ENCODE measurements around the gene KLF12. TPM values are rescaled to one million over a fixed set of nuclear protein-coding genes. Genes with fewer than 3 reads are reported as not detected.

Gene KLF12
- total RNA-seq, 1 donor from 2014 or later: 4.3 TPM

DNA sequence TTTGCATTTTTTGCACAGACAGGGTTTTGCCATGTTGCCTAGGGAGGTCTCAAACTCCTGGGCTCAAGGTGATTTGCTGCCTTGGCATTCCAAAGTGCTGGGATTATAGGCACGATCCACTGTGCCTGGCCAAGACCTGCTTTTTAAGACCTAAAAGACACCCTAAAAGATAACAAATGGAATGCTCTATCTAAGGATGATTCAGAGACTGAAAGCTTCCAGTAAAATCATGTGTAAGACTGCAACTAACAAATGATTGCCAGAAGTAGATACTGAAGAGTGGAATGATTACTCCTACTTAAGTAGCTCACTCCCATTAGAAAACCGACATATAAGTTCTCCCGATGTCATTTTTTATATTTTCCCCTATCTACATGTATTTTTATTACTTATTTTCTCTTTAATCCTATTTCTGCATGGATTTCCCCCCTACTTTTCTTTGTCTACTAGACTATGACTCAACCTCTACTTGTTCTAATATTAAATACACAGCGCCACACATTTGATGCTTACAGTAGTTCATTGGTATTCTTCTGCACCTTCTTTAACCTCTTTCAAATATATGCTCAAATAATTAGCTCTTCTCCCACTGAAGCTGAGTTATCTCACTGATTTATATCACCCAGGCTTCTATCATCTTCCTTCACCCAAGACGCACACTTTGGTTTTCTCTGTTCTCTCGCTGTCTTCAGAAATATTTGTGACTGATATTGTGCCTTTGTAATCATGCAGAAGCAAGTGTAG lies 32.2 kb upstream of the KLF12 start:
- TF ChIP-seq, protein P1, sequence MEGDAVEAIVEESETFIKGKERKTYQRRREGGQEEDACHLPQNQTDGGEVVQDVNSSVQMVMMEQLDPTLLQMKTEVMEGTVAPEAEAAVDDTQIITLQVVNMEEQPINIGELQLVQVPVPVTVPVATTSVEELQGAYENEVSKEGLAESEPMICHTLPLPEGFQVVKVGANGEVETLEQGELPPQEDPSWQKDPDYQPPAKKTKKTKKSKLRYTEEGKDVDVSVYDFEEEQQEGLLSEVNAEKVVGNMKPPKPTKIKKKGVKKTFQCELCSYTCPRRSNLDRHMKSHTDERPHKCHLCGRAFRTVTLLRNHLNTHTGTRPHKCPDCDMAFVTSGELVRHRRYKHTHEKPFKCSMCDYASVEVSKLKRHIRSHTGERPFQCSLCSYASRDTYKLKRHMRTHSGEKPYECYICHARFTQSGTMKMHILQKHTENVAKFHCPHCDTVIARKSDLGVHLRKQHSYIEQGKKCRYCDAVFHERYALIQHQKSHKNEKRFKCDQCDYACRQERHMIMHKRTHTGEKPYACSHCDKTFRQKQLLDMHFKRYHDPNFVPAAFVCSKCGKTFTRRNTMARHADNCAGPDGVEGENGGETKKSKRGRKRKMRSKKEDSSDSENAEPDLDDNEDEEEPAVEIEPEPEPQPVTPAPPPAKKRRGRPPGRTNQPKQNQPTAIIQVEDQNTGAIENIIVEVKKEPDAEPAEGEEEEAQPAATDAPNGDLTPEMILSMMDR (conservative IDR thresholded peaks at IDR 0.05; ENCODE audit: low read depth, low read length): no peak
- DNase-seq (ENCODE audit: low read depth): no peak
- no peak overlapping the region for H3K4me3 ChIP-seq (ENCODE audit: low read depth, low read length)

DNA sequence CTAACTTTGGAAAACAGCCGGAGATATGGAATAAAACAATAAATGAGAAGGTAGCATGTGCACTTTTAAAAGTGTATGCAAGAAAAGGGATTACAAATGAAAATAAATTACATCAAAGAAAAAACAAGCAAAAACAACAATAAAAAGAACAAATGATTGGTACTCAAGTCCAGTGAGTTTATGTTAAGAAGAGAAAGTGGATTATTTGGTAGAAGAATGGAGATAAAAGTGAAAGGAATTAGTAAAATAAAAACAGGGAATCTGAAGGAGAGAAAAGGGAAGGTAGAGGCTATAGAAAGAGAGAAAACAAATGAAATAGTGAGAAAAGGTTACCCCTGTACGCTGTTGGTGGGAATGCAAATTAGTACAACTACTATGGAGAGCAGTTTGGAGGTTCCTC lies 28.6 kb upstream of the KLF12 start:
- H3K4me3 ChIP-seq (ENCODE audit: low read depth, low read length): no peak overlapping the region
- TF ChIP-seq, protein P1 (conservative IDR thresholded peaks at IDR 0.05; ENCODE audit: low read depth, low read length): no peak
- no peak for DNase-seq (ENCODE audit: low read depth)

DNA sequence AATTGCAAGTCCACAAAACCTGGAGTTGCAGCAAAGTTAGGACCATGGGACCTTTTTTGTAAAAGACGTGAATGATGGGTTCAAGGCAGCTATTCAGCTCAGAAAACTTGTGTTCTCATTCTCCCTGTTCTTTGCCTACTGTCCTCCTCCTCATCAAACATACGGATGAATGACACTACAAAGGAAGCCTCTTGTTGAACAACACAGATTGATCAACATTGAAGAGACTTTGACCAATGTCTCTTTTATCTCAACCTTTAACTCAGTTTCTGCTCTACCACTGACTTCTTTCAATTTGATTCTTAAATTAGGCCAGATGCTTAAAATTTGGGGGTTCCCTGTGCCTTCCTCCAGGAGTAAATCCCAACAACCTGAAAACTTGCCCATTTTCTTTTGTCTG lies 27.9 kb upstream of the KLF12 start:
- TF ChIP-seq, protein P1 (conservative IDR thresholded peaks at IDR 0.05; ENCODE audit: low read depth, low read length): no peak
- no peak for DNase-seq (ENCODE audit: low read depth)

DNA sequence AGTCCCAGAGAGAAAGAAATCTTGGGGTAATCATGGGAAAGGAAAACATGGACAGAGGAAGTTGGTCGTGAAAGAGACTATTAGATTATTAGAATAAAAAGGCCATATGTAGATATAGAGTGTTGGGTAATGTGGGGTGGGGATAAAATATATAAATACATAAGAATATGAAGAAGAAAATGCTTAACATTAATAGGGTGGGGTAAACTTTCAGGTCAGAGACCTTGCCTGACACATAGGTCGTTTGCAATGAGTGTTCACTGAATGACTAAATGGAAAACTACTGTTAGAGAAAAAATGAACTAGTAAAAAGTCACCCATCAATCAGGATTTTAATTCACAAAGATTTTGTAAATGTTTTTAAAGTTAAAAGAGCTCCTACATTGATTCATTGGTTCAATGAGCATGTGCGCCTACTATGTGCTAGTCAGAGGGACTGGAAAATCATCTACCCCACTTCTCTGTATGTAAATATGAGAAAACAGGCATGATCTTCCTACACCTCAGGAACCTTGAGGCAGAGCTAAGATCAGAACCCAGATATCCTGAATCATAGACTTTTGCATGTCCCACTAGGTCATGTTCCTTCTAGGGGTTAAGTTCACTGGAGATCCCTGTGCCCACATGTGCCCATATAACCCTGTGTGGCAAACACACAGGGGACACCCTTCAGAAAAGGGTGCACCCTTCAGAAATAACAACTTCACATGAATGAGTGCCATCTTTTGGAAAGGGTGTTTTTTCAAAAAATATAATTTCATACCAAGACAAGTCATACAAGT lies 24.6 kb upstream of the KLF12 start:
- no peak for DNase-seq (ENCODE audit: low read depth)
- TF ChIP-seq, protein P1 (conservative IDR thresholded peaks at IDR 0.05; ENCODE audit: low read depth, low read length): no peak
- H3K4me3 ChIP-seq (ENCODE audit: low read depth, low read length): no peak overlapping the region

More for the DNA sequence above, 27.9 kb upstream of the KLF12 start:
- H3K4me3 ChIP-seq (ENCODE audit: low read depth, low read length): no peak overlapping the region

DNA sequence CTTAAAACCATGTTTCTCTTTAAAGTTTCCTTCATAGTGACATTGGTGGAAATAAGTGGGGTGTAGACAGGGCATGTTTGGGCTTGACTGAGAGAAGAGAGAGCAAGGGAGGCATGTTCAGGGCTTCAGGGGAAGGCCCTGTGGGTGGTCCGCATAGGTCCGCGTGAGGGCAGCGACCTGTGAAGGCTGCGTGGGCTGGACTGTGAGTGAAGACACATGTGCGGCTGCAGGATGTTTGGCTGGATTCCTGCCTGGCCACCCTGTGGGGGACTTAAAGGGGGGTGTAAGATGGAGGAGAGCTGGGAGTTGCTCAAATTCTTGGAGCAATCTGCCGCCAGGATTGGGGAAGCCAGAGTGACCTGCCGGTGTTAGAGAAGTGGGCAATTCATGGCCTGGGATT lies 23.8 kb upstream of the KLF12 start:
- no peak overlapping the region for H3K4me3 ChIP-seq (ENCODE audit: low read depth, low read length)
- TF ChIP-seq, protein P1 (conservative IDR thresholded peaks at IDR 0.05; ENCODE audit: low read depth, low read length): no peak
- no peak for DNase-seq (ENCODE audit: low read depth)

DNA sequence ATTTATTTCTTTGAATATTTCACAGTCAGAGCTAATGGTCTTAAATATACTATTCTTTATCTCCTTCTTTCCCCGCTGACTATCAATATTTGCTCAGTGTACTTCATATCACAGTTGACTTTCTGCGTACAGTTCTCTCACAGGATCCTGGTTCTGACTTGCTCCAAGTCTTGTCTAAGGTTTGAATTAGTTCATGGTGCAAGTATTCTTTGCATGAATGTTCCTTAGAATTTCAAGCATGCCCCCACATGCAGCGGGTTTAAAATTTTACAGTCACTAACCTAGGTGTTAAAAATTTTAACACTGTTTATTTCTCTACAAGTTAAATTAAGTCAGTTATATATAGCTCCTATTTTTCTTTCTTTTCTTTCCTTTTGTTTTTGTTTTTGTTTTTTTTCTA lies 20.8 kb upstream of the KLF12 start:
- TF ChIP-seq, protein P1 (conservative IDR thresholded peaks at IDR 0.05; ENCODE audit: low read depth, low read length): no peak
- no peak overlapping the region for H3K4me3 ChIP-seq (ENCODE audit: low read depth, low read length)

More for the DNA sequence above, 20.8 kb upstream of the KLF12 start:
- no peak for DNase-seq (ENCODE audit: low read depth)
